WTC11 (cell line): ENCODE results near the gene NTRK3. TPM values are rescaled to one million over a fixed set of nuclear protein-coding genes. Genes with fewer than 3 reads are reported as not detected.

Experiments
- ATAC-seq: fragments of 200-7000 bp; cut with Tn5 transposase; 2 replicates; pipeline ENCODE4 v1.10.0; 2021; ENCODE audit warnings: mild to moderate bottlenecking, moderate library complexity
- CTCF ChIA-PET: fragments of 300-600 bp; sonication (Branson Sonifier 250); formaldehyde crosslinking; loops from one replicate; lab custom pipeline; 2021; ENCODE audit warnings: antibody characterized with exemption; lab: Charles Lee
- POLR2A ChIA-PET: fragments of 350-600 bp; sonication (Branson Sonifier 250); formaldehyde crosslinking; loops from one replicate; lab custom pipeline; 2021; ENCODE audit warnings: antibody characterized with exemption; lab: Charles Lee
- DNase-seq: peaks from one replicate; pipeline ENCODE4 v3.0.0; 2021; ENCODE audit warnings: low spot score
- H3K27ac Mint-ChIP-seq: 2 replicates; pipeline ENCODE4 v1.8.0; 2021; ENCODE audit warnings: mixed read lengths
- H3K27me3 Mint-ChIP-seq: 2 replicates; pipeline ENCODE4 v1.8.0; 2021; ENCODE audit warnings: low read depth, mild to moderate bottlenecking, moderate library complexity, mixed read lengths
- H3K36me3 Mint-ChIP-seq: 2 replicates; pipeline ENCODE4 v1.8.0; 2021; ENCODE audit warnings: mixed read lengths
- H3K4me1 Mint-ChIP-seq: 2 replicates; pipeline ENCODE4 v1.8.0; 2022; ENCODE audit warnings: mixed read lengths
- H3K4me3 Mint-ChIP-seq: 2 replicates; pipeline ENCODE4 v1.8.0; 2021; ENCODE audit warnings: mild to moderate bottlenecking, moderate library complexity, mixed read lengths
- H3K9me3 Mint-ChIP-seq: 2 replicates; pipeline ENCODE4 v1.8.0; 2021; ENCODE audit warnings: mixed read lengths
- CBFB ChIP-seq: sonication (generic); formaldehyde crosslinking; IDR thresholded peaks from 2 replicates; pipeline ENCODE4 v1.8.1; 2022; ENCODE audit warnings: mild to moderate bottlenecking, low read depth, missing genetic modification reagents
- CREM ChIP-seq: sonication (generic); formaldehyde crosslinking; IDR thresholded peaks from 2 replicates; pipeline ENCODE4 v1.8.1; 2022; ENCODE audit warnings: mild to moderate bottlenecking, missing genetic modification reagents, moderate library complexity
- ESRRA ChIP-seq: sonication (generic); formaldehyde crosslinking; IDR thresholded peaks from 2 replicates; pipeline ENCODE4 v1.8.1; 2022; ENCODE audit warnings: mild to moderate bottlenecking, missing genetic modification reagents, borderline replicate concordance
- ETV6 ChIP-seq: sonication (generic); formaldehyde crosslinking; IDR thresholded peaks from 2 replicates; pipeline ENCODE4 v1.8.1; 2022; ENCODE audit warnings: mild to moderate bottlenecking, missing genetic modification reagents
- FOXP1 ChIP-seq: sonication (generic); formaldehyde crosslinking; IDR thresholded peaks from 2 replicates; pipeline ENCODE4 v1.8.0; 2022; ENCODE audit warnings: missing genetic modification reagents, mild to moderate bottlenecking, moderate library complexity, borderline replicate concordance
- GRHL2 ChIP-seq: fragments of 250-450 bp; sonication (Bioruptor Pico); IDR thresholded peaks from 2 replicates; pipeline ENCODE4 v1.8.0; 2022; ENCODE audit warnings: mild to moderate bottlenecking, moderate library complexity; ENCODE audit not compliant: insufficient replicate concordance, severe bottlenecking
- HMGA2 ChIP-seq: fragments of 250-450 bp; sonication (Bioruptor Pico); IDR thresholded peaks from 2 replicates; pipeline ENCODE4 v1.4.0; 2021; ENCODE audit warnings: mild to moderate bottlenecking, moderate library complexity
- KAT7 ChIP-seq: sonication (generic); formaldehyde crosslinking; IDR thresholded peaks from 2 replicates; pipeline ENCODE4 v1.8.1; 2023; ENCODE audit warnings: missing genetic modification reagents, mild to moderate bottlenecking, borderline replicate concordance
- NR1H2 ChIP-seq: sonication (generic); formaldehyde crosslinking; IDR thresholded peaks from 2 replicates; pipeline ENCODE4 v1.9.0; 2021; ENCODE audit warnings: mild to moderate bottlenecking, moderate library complexity, missing genetic modification reagents
- OVOL2 ChIP-seq: fragments of 250-450 bp; sonication (Bioruptor Pico); IDR thresholded peaks from 2 replicates; pipeline ENCODE4 v1.9.0; 2021; ENCODE audit warnings: mild to moderate bottlenecking, borderline replicate concordance
- SOX15 ChIP-seq: fragments of 250-450 bp; sonication (Bioruptor Pico); IDR thresholded peaks from 2 replicates; pipeline ENCODE4 v1.9.0; 2021; ENCODE audit warnings: mild to moderate bottlenecking
- TP53 ChIP-seq: sonication (generic); formaldehyde crosslinking; IDR thresholded peaks from 2 replicates; pipeline ENCODE4 v1.8.1; 2023; ENCODE audit warnings: mild to moderate bottlenecking, missing genetic modification reagents
- ZNF138 ChIP-seq: sonication (generic); formaldehyde crosslinking; conservative IDR thresholded peaks from 2 replicates; pipeline ENCODE4 v1.8.1; 2022; ENCODE audit warnings: mild to moderate bottlenecking, moderate library complexity, missing genetic modification reagents
- total RNA-seq: library from RNA; stranded (reverse); gene quantifications from 3 replicates; pipeline ENCODE4 v1.2.3, GENCODE V29; 2021
- TF ChIP-seq, protein P1 (sequence below): fragments of 250-450 bp; sonication (Bioruptor Pico); IDR thresholded peaks from 2 replicates; pipeline ENCODE4 v1.9.0; 2021; ENCODE audit warnings: mild to moderate bottlenecking, borderline replicate concordance
- TF ChIP-seq, protein P2 (sequence below): sonication (generic); formaldehyde crosslinking; IDR thresholded peaks from 2 replicates; pipeline ENCODE4 v1.8.0; 2022; ENCODE audit warnings: missing genetic modification reagents
- TF ChIP-seq, protein P3 (sequence below): fragments of 250-450 bp; sonication (Bioruptor Pico); IDR thresholded peaks from 2 replicates; pipeline ENCODE4 v1.9.0; 2021; ENCODE audit warnings: mild to moderate bottlenecking
- TF ChIP-seq, protein P4 (sequence below): sonication (generic); formaldehyde crosslinking; IDR thresholded peaks from 2 replicates; pipeline ENCODE4 v1.8.0; 2023; ENCODE audit warnings: missing genetic modification reagents
- TF ChIP-seq, protein P5 (sequence below): sonication (generic); formaldehyde crosslinking; IDR thresholded peaks from 2 replicates; pipeline ENCODE4 v1.8.1; 2022; ENCODE audit warnings: mild to moderate bottlenecking, moderate library complexity, missing genetic modification reagents
- TF ChIP-seq, protein P6 (sequence below): sonication (generic); formaldehyde crosslinking; IDR thresholded peaks from 2 replicates; pipeline ENCODE4 v1.8.1; 2023; ENCODE audit warnings: mild to moderate bottlenecking, missing genetic modification reagents, moderate library complexity
- TF ChIP-seq, protein P7 (sequence below): fragments of 250-450 bp; sonication (Bioruptor Pico); IDR thresholded peaks from 2 replicates; pipeline ENCODE4 v1.9.0; 2021; ENCODE audit warnings: moderate library complexity, mild to moderate bottlenecking, inconsistent platforms, borderline replicate concordance

The NTRK3 gene
- total RNA-seq, 1 experiment from 2014 or later: 12.3 TPM

DNA sequence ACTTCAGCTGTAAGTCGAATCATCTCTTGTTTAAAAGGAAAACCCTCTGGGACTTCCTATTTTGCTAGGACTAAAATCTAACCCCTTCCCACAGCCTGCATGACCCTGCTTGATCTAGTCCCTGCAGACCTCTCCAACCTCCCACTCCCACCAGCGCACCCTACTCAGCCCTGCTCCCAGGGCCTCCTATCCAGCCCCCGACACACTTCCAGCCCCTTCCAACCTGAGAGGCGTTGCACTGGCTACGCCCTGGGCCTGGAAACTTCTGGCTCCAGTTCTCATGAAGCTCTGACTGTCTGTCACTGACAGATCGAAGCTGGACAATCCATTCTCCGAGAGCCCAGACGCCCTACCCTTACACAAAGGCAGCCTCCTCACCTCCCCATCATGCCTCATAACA, 21.8 kb downstream of the NTRK3 start:
- Mint-ChIP-seq H3K9me3 (peaks cover 19% of the 10 kb centered on the region), H3K27me3 (no peaks in the 10 kb centered on the region), H3K4me1 (peaks cover 29% of the 10 kb centered on the region), H3K27ac (no peak overlapping the region), H3K36me3 (peaks cover 12% of the 10 kb centered on the region), H3K4me3 (no peak overlapping the region)
- ChIA-PET POLR2A (no interaction called here), CTCF (interaction anchor here (1.5 to 1.6 kb wide), 2 partner anchors 12 to 41 kb away, joined by 4 to 5 read pairs; no protein-coding TSS in a partner anchor)
- TF ChIP-seq, protein P1, sequence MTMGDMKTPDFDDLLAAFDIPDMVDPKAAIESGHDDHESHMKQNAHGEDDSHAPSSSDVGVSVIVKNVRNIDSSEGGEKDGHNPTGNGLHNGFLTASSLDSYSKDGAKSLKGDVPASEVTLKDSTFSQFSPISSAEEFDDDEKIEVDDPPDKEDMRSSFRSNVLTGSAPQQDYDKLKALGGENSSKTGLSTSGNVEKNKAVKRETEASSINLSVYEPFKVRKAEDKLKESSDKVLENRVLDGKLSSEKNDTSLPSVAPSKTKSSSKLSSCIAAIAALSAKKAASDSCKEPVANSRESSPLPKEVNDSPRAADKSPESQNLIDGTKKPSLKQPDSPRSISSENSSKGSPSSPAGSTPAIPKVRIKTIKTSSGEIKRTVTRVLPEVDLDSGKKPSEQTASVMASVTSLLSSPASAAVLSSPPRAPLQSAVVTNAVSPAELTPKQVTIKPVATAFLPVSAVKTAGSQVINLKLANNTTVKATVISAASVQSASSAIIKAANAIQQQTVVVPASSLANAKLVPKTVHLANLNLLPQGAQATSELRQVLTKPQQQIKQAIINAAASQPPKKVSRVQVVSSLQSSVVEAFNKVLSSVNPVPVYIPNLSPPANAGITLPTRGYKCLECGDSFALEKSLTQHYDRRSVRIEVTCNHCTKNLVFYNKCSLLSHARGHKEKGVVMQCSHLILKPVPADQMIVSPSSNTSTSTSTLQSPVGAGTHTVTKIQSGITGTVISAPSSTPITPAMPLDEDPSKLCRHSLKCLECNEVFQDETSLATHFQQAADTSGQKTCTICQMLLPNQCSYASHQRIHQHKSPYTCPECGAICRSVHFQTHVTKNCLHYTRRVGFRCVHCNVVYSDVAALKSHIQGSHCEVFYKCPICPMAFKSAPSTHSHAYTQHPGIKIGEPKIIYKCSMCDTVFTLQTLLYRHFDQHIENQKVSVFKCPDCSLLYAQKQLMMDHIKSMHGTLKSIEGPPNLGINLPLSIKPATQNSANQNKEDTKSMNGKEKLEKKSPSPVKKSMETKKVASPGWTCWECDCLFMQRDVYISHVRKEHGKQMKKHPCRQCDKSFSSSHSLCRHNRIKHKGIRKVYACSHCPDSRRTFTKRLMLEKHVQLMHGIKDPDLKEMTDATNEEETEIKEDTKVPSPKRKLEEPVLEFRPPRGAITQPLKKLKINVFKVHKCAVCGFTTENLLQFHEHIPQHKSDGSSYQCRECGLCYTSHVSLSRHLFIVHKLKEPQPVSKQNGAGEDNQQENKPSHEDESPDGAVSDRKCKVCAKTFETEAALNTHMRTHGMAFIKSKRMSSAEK (CRISPR knock-in tag): no peak
- TF ChIP-seq OVOL2 (CRISPR knock-in tag) (no peak), ZNF138 (CRISPR knock-in tag) (no peak), TP53 (CRISPR knock-in tag) (no peak), FOXP1 (no peak), ESRRA (CRISPR knock-in tag) (no peak), CBFB (CRISPR knock-in tag) (no peak), HMGA2 (CRISPR knock-in tag) (no peak), SOX15 (CRISPR knock-in tag) (no peak), GRHL2 (no peak), CREM (CRISPR knock-in tag) (no peak), KAT7 (CRISPR knock-in tag) (no peak), NR1H2 (CRISPR knock-in tag) (no peak), ETV6 (CRISPR knock-in tag) (no peak)
- TF ChIP-seq, protein P2, sequence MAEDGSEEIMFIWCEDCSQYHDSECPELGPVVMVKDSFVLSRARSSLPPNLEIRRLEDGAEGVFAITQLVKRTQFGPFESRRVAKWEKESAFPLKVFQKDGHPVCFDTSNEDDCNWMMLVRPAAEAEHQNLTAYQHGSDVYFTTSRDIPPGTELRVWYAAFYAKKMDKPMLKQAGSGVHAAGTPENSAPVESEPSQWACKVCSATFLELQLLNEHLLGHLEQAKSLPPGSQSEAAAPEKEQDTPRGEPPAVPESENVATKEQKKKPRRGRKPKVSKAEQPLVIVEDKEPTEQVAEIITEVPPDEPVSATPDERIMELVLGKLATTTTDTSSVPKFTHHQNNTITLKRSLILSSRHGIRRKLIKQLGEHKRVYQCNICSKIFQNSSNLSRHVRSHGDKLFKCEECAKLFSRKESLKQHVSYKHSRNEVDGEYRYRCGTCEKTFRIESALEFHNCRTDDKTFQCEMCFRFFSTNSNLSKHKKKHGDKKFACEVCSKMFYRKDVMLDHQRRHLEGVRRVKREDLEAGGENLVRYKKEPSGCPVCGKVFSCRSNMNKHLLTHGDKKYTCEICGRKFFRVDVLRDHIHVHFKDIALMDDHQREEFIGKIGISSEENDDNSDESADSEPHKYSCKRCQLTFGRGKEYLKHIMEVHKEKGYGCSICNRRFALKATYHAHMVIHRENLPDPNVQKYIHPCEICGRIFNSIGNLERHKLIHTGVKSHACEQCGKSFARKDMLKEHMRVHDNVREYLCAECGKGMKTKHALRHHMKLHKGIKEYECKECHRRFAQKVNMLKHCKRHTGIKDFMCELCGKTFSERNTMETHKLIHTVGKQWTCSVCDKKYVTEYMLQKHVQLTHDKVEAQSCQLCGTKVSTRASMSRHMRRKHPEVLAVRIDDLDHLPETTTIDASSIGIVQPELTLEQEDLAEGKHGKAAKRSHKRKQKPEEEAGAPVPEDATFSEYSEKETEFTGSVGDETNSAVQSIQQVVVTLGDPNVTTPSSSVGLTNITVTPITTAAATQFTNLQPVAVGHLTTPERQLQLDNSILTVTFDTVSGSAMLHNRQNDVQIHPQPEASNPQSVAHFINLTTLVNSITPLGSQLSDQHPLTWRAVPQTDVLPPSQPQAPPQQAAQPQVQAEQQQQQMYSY (CRISPR knock-in tag): no peak
- TF ChIP-seq, protein P3, sequence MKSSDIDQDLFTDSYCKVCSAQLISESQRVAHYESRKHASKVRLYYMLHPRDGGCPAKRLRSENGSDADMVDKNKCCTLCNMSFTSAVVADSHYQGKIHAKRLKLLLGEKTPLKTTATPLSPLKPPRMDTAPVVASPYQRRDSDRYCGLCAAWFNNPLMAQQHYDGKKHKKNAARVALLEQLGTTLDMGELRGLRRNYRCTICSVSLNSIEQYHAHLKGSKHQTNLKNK (CRISPR knock-in tag): no peak
- TF ChIP-seq, protein P4, sequence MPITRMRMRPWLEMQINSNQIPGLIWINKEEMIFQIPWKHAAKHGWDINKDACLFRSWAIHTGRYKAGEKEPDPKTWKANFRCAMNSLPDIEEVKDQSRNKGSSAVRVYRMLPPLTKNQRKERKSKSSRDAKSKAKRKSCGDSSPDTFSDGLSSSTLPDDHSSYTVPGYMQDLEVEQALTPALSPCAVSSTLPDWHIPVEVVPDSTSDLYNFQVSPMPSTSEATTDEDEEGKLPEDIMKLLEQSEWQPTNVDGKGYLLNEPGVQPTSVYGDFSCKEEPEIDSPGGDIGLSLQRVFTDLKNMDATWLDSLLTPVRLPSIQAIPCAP (CRISPR knock-in tag): no peak
- TF ChIP-seq, protein P5, sequence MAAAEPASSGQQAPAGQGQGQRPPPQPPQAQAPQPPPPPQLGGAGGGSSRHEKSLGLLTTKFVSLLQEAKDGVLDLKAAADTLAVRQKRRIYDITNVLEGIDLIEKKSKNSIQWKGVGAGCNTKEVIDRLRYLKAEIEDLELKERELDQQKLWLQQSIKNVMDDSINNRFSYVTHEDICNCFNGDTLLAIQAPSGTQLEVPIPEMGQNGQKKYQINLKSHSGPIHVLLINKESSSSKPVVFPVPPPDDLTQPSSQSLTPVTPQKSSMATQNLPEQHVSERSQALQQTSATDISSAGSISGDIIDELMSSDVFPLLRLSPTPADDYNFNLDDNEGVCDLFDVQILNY (CRISPR knock-in tag): no peak
- TF ChIP-seq, protein P6, sequence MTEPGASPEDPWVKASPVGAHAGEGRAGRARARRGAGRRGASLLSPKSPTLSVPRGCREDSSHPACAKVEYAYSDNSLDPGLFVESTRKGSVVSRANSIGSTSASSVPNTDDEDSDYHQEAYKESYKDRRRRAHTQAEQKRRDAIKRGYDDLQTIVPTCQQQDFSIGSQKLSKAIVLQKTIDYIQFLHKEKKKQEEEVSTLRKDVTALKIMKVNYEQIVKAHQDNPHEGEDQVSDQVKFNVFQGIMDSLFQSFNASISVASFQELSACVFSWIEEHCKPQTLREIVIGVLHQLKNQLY: no peak
- TF ChIP-seq, protein P7, sequence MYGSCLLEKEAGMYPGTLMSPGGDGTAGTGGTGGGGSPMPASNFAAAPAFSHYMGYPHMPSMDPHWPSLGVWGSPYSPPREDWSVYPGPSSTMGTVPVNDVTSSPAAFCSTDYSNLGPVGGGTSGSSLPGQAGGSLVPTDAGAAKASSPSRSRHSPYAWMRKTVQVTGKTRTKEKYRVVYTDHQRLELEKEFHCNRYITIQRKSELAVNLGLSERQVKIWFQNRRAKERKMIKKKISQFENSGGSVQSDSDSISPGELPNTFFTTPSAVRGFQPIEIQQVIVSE (CRISPR knock-in tag): no peak
- ATAC-seq (no peak), DNase-seq (no peak)
